Stimulated activated CD4-positive, alpha-beta T cell treated with anti-CD3 and anti-CD28 coated beads, Interleukin-1b, Interleukin-23, amount 100 ng/mL, for 1 hour (primary cell): ENCODE measurements around the gene ZNF827.

ENCODE experiments used
- DNase-seq, 2 donors: peaks; one replicate each; pipeline ENCODE4 v3.0.0-alpha.2; 2020; ENCODE audit warnings: low read depth in 2 of 2

Gene ZNF827

GRCh38 chr4:145760176-145760575, 178.4 kb downstream of the ZNF827 start:
- no peak for DNase-seq

DNA sequence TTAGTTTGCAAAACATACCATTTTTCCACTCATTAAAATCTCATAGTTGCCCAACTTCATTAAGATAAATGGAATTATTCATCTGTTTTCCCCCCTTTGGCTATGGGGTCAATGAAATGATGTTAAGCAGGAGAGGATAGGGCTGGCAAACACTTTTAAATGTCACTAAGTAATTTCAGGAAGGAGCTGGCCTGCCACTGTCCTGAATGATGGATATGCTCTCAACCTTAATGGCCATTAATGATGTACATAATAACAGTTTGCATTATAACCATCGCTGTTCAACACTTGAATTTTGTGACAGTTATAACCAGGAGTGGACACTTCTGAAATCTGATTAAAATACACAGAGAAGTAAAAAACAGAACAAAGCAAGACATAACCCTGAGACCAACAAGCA, 181.4 kb downstream of the ZNF827 start:
- no peak for DNase-seq

- no peak for DNase-seq
Measured at GRCh38 chr4:145756244-145756643, 182.4 kb downstream of the ZNF827 start.

DNA sequence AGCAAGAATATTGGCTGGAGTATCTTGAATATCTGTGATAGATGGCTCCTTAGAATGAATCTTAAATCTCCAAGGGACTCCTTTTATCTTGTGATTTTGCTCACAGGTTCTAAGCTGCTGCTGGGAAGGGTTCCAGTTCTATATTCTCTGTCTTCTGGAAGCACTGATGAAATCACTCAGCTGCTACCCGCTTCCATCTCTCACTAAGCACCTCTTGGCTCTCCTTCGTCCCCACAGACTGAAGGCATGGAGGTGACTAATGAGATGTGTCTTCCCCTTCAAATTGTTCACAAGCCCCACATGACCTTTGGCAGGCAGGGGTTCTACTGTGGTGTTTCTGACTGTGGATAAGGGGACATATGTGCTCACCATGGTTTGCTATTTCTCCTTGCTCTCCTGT, 182.8 kb downstream of the ZNF827 start:
- no peak for DNase-seq

GRCh38 chr4:145743641-145744040, 195.0 kb downstream of the ZNF827 start:
- no peak for DNase-seq

GRCh38 chr4:145740806-145741205, 197.8 kb downstream of the ZNF827 start:
- no peak for DNase-seq

- no peak for DNase-seq
Measured at GRCh38 chr4:145739845-145740244, 198.8 kb downstream of the ZNF827 start.

- no peak for DNase-seq
Measured at GRCh38 chr4:145736241-145736831, 202.3 kb downstream of the ZNF827 start.

DNA sequence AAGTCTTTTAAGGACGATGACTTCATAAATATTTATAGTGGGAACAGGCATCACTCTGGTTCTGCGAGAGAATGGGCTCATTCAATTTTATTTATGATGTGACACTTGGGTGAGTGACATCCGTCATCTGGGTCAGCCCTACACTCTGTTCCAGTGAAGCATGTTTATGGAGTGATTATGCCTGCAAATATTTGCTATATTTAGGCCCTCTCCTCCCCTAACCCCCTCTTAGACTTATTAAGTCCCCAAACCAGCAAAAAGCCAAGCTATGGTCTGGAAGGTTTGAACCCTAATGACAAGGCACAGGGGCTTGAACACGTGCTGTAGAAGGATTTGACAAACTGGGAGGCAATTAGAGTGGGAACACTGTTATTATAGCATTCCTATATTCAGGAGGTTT, 202.8 kb downstream of the ZNF827 start:
- no peak for DNase-seq

- DNase-seq, result no peak
Measured at GRCh38 chr4:145735347-145735675, 203.3 kb downstream of the ZNF827 start.

DNA sequence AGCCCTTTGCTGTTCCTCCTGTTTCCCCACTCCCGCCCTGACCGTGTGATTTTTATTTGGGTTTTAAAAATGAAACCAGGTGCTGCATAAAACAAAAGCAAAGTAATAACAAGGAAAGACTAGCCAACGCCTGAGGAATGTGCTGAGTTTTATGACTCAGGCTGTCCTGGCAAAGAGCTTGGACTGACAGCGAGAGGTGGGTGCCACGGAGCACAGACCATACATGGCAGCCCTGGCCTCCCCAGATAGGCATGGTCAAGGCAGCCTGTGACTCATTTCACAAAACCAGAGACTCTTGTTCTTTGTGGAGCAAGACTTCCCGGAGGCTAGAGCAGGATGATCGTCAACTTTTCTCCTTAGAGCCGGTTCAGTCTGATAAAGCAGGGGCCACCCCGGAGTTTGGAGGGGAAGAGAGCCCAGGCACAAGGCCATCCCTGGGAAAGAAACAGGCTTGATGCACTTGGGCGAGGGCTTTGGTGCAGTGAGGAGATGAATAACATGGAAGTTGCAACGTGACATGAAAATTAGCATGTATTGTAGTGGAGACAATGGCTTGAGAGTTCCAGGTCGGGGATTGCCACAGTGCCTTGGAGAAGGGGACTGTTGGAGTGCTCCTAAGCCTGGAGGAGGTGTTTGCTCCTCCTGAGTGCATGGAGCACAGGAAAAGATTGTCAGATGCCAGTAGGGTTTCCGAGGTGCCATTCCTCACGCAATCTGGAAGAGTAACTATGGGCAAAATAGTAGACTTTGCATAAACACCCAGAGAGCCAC, 203.9 kb downstream of the ZNF827 start:
- no peak for DNase-seq

- no peak for DNase-seq
Measured at GRCh38 chr4:145734031-145734430, 204.6 kb downstream of the ZNF827 start.

DNA sequence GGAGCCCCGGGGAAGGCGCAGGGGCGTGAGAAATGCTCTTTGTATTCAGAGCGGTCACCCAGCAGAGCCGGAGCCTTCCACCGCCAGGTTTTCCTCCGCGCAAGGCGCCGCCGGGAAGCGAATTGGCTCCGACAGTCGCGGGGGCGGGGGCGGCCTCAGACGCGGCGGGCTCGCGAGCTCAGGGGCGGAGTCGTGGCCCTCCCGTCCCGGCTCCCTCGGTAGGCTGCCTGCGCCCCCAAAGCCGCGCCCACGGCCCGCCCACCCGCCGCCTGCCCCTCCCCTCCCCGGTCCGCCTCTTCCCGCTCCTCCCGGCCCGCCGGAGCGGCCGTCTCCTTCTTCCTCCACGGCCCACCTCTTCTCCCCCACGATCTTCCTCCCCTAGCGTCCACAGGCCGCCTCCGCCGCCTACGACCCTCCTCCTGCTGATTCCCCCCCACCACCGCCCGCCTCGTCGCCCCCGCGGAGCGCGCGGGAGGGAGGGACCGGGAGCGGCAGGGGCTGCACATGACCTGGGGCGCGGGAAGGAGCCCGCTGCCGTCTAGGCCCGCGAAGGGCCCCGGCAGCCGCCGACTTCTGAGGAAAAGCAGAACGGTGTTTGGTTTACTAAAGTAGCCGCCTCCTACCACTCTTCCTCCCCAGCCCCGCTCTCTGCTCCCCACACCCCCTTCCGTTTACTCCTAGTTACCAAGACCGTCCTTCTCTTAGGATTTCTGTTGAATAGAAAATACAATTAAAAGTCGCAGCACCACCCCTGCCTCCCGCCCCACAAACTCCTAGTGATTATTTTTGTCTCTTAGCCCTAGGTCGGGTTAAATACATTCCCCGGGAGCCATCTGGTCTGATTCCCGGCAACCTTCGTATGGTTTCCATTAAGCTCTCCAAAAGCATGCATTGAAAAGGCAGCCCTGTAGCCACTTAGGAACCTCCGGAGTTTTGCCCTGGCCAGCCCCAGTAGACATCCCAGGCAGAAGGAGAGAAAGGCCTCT, 205.4 kb downstream of the ZNF827 start:
- peak; percentile 62 to 63 for DNase-seq

DNA sequence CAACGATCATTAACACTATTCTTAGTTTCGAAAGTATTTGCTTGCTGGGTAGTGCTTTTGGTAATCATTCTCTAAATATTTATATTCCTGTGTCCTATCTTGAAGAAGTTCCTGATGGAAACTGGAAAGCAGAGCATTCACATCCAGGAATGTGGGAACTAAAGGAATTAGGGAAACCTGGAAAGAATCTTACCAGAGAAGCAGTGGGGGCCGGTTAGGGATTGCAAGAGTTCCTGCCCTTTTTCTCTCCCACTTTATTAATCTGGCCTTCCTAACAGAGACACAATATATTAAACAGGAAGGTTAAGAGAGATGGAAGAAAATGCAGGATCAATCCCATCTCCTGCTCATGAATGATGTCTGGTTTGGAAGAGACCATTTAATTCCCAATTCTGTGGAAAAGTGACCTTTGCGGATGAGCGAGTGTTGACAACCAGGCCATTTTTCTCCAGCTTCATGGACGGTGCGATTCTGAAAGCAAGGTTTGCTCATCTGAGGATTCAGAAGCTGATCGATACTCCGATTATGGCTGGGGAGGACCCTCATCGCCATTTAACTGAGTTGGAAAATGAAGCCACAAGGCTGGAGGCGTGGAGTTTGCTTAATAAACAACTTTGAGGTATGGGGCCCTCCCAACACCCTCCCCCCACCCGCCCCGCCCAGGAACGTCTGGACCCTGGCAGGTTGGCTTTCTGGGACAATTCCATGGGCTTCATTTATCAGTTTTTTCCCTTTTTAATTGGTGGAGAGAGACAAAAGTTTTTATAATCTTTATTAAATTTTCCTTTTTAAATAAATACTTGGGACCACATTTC, 206.4 kb downstream of the ZNF827 start:
- DNase-seq, result no peak

GRCh38 chr4:145731028-145731427, 207.6 kb downstream of the ZNF827 start:
- DNase-seq, result no peak

GRCh38 chr4:145730026-145730425, 208.6 kb downstream of the ZNF827 start:
- no peak for DNase-seq

GRCh38 chr4:145723336-145723735, 215.3 kb downstream of the ZNF827 start:
- DNase-seq, result no peak

- no peak for DNase-seq
Measured at GRCh38 chr4:145722561-145722960, 216.1 kb downstream of the ZNF827 start.

GRCh38 chr4:145720656-145721055, 218.0 kb downstream of the ZNF827 start:
- DNase-seq, result no peak

GRCh38 chr4:145719752-145720624, 218.6 kb downstream of the ZNF827 start:
- DNase-seq, result no peak
